IMR-90 (cell line): ENCODE measurements around the gene KIAA0513.

ENCODE experiments used
- CTCF ChIP-seq: conservative IDR thresholded peaks from 2 replicates; pipeline ENCODE4 v1.5.1; 2012; ENCODE audit warnings: mild to moderate bottlenecking, low read depth, low read length, improper control_type of control experiment
- ELK1 ChIP-seq: fragments of 150-350 bp; IDR thresholded peaks from 2 replicates; pipeline ENCODE4 v1.6.1; 2016; ENCODE audit warnings: low read depth, mild to moderate bottlenecking, low read length, moderate library complexity, borderline replicate concordance

DNA sequence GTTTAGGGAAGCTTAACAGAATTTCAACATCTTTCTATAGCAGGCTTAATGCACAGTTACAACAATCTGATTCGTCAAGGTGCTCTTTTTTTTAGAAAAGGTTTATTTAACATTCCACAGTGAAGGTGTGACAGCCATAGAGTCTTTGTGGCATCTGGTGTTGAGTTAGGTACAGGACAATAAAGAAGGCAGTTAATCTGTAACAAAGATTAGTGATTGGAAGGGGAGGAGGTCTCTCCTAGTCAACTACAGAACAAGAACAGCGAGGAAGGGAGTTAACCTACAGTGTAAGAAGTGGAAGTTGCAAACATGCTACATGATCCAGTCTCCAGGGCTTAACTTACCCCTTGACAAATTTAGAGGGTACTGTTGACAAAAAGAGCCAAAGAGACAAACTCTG, 13.3 kb upstream of the KIAA0513 start:
- no peak for TF ChIP-seq CTCF
- no peak for TF ChIP-seq ELK1
